Right lobe of liver (tissue), 6 donors: ENCODE measurements around the gene SHQ1. TPM values are rescaled to one million over a fixed set of nuclear protein-coding genes. Genes with fewer than 3 reads are reported as not detected.
"Not testable (repeated sequence)": the region's sequence is repeated elsewhere in the genome, so short reads cannot be mapped to it uniquely, and the experiment has no call there.

Experiments used
- ATAC-seq, 4 donors: fragments of 200-7000 bp; cut with Tn5 transposase; one replicate each; pipeline ENCODE4 v1.9.1; 2020; ENCODE audit warnings: mild to moderate bottlenecking in 4 of 4, moderate library complexity in 4 of 4
- DNase-seq, 3 donors: peaks; one replicate each; pipeline ENCODE4 v3.0.0-alpha.2; 2020
- H3K27ac ChIP-seq, 3 donors: fragments of 200-600 bp; one replicate each; pipeline ENCODE4 v1.8.0; 2022
- H3K27me3 ChIP-seq, 2 donors: fragments of 200-600 bp; one replicate each; pipeline ENCODE4 v1.8.0; 2022
- H3K36me3 ChIP-seq, 4 donors: fragments of 200-600 bp; sonication (generic) in 1 of 4; one replicate each; pipeline versions ENCODE4 v1.5.1 to v1.8.0; 2017 to 2022; ENCODE audit warnings: control low read depth in 1 of 4
- H3K4me1 ChIP-seq, 4 donors: fragments of 200-600 bp; sonication (generic) in 1 of 4; one replicate each; pipeline versions ENCODE4 v1.5.1 to v1.8.0; 2017 to 2022; ENCODE audit warnings: control low read depth in 1 of 4
- H3K4me3 ChIP-seq, 3 donors: fragments of 200-600 bp; one replicate each; pipeline ENCODE4 v1.8.0; 2022
- H3K9me3 ChIP-seq, 4 donors: fragments of 200-600 bp; sonication (generic) in 1 of 4; one replicate each; pipeline versions ENCODE4 v1.5.1 to v1.8.0; 2017 to 2022; ENCODE audit warnings: control low read depth in 1 of 4
- POLR2A ChIP-seq: fragments of 450-650 bp; IDR thresholded peaks from one replicate; pipeline ENCODE4 v1.6.1; 2017; ENCODE audit warnings: antibody characterized with exemption, mild to moderate bottlenecking
- WGBS: methylation state at CpG from one replicate; pipeline ENCODE4 v1.1.6; 2018; ENCODE audit warnings: low coverage, low lambda C conversion rate; ENCODE audit not compliant: insufficient coverage; ENCODE audit errors: missing lambda C conversion rate; 5-methylcytosine and 5-hydroxymethylcytosine counted together
- intact Hi-C, 2 donors: fragments of 100-400 bp; cut with DNase I; formaldehyde crosslinking; loops; one replicate each; pipeline versions ENCODE4 v1.11.2 to v1.14.1; 2022
- total RNA-seq, 6 experiments: library from RNA; depleted of rRNA in 2 of 6; stranded (reverse); fragments of >200 nt in 2 of 6; fragmentation: NEBNext Ultra II Directional in 3 of 6; extraction: Animal tissue kit (Norgen Biotek cat#: 25700) in 3 of 6; gene quantifications; one replicate each; pipeline versions ENCODE4 v1.1.0 to v1.2.4, GENCODE V29; 2016 to 2023
- TF ChIP-seq, protein P1 (sequence below), 4 donors: fragments of 200-600 bp in 3 of 4; fragments of 450-650 bp in 1 of 4; IDR thresholded peaks; one replicate each; pipeline versions ENCODE4 v1.5.1 to v1.8.0; 2016 to 2022; ENCODE audit warnings: antibody characterized with exemption in 4 of 4, mild to moderate bottlenecking in 2 of 4
- donor health status: DM: no; HTN: yes; CAD: no.
- donor health status: DM: no; HTN: no; CAD: no.
- donor health status: DM: no; HTN: no; CAD: no.
- donor health status: DM: no; HTN: yes; CAD: no.
- donor health status: DM: no; HTN: yes; CAD: no.

Gene SHQ1
- total RNA-seq, 6 experiments from 2014 or later = 5.1 to 9.9 (median 7.9) TPM

DNA sequence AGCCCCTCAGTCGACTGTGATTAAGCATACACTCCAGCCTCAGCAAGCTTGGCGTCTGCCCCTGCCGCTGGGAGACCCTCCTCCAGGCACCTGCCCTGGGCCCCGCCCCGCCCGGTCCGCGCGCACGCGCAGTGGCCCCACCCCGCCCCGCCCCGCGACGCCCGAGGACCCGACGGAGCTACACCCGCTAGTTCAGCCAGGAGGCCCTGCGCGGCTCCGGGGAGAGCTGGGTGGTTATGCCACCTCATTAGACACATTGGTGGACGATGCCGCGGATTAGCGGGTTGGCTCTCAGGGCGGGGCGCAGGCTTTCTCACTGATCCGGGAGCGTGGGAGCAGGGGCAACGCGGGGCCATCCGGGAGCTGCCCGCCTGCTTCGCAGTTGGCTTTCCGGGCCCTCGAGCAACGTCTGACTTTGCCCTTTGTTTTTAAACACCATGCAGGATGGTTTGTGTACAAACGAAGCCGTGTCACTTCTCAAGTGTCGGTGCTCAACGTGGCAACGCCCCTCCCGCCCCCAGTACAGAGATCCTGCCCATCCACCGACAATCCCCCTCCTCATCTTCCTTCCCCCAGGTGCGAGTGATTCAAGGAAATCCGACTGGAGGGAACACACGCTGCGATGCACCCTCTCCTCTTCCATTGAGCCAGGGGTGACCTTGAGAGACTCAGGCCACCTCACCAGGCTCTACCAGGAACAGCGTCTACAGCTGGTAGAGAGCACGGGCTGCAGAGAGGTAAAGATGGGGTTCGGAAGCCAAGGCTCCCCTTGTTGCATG lies 109.3 kb downstream of the SHQ1 start:
- ATAC-seq = peak; percentile 64 to 82 (median 78)
- Histone ChIP-seq H3K36me3 (no peaks in the 10 kb centered on the region), H3K27me3 (no peaks in the 10 kb centered on the region), H3K4me1 (peaks cover 0 to 8% (median 0%) of the 10 kb centered on the region in 4 donors), H3K9me3 (no peaks in the 10 kb centered on the region), H3K27ac (no peak overlapping the region), H3K4me3 (peak overlapping the region; percentile 14 to 46 (median 30))
- intact Hi-C loops = no loop called here
- no peak for TF ChIP-seq POLR2A
- TF ChIP-seq, protein P1, sequence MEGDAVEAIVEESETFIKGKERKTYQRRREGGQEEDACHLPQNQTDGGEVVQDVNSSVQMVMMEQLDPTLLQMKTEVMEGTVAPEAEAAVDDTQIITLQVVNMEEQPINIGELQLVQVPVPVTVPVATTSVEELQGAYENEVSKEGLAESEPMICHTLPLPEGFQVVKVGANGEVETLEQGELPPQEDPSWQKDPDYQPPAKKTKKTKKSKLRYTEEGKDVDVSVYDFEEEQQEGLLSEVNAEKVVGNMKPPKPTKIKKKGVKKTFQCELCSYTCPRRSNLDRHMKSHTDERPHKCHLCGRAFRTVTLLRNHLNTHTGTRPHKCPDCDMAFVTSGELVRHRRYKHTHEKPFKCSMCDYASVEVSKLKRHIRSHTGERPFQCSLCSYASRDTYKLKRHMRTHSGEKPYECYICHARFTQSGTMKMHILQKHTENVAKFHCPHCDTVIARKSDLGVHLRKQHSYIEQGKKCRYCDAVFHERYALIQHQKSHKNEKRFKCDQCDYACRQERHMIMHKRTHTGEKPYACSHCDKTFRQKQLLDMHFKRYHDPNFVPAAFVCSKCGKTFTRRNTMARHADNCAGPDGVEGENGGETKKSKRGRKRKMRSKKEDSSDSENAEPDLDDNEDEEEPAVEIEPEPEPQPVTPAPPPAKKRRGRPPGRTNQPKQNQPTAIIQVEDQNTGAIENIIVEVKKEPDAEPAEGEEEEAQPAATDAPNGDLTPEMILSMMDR (IDR thresholded peaks at IDR 0.05) = no peak
- peak; percentile 48 to 64 (median 54) for DNase-seq
- WGBS = 29% methylated on average over 10 of the region's 53 CpGs

DNA sequence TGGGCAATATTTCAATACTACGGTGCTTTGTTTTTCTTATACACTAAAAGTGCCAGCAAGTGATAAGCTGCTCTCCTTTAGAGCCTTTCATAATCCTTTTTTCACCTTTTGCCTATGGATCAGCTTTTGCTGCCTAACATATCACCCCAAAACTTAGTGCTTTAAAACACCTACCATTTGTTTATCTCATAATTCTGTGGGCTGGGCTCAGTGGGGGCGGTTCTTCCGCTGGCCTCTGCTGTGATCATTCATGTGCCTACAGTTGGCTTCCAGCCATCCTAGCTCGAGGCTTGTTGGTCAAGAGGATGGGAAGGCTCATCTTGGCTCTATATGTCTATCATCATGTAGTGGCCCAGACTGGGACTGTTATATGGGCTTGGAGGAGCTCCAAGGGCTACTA lies 113.2 kb downstream of the SHQ1 start:
- ATAC-seq, H3K36me3 ChIP-seq, DNase-seq, H3K27ac ChIP-seq, H3K4me1 ChIP-seq, intact Hi-C loops, H3K4me3 ChIP-seq, H3K27me3 ChIP-seq, H3K9me3 ChIP-seq: not testable (repeated sequence)
- WGBS = 93% methylated on average over 2 of the region's 4 CpGs

DNA sequence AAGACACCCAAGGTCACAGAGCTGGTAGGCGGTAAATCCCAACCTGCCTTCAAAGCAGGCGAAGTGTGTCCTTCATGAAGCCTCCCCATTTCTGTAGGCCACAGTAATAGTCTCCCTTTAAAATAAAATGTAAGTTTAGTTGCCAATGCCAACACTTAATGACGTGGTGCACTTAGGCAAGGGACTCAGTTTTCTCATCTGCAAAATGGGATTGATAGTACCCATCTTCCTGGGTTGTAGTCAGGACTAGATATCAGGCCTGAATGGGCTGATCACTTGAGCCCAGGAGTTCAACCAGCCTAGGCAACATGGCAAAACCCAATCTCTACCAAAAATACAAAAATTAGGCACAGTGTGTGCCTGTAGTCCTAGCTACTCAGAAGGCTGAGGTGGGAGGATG lies 114.6 kb downstream of the SHQ1 start:
- no peak for DNase-seq
- WGBS = 100% methylated on average over 2 of the region's 3 CpGs
- Histone ChIP-seq H3K4me3 (no peak overlapping the region), H3K36me3 (no peaks in the 10 kb centered on the region), H3K27me3 (no peaks in the 10 kb centered on the region), H3K9me3 (no peaks in the 10 kb centered on the region), H3K4me1 (peaks cover 0 to 3% (median 0%) of the 10 kb centered on the region in 4 donors), H3K27ac (no peak overlapping the region)
- TF ChIP-seq, protein P1 (IDR thresholded peaks at IDR 0.05) = no peak
- TF ChIP-seq POLR2A = no peak
- intact Hi-C loops = no loop called here
- ATAC-seq = no peak

DNA sequence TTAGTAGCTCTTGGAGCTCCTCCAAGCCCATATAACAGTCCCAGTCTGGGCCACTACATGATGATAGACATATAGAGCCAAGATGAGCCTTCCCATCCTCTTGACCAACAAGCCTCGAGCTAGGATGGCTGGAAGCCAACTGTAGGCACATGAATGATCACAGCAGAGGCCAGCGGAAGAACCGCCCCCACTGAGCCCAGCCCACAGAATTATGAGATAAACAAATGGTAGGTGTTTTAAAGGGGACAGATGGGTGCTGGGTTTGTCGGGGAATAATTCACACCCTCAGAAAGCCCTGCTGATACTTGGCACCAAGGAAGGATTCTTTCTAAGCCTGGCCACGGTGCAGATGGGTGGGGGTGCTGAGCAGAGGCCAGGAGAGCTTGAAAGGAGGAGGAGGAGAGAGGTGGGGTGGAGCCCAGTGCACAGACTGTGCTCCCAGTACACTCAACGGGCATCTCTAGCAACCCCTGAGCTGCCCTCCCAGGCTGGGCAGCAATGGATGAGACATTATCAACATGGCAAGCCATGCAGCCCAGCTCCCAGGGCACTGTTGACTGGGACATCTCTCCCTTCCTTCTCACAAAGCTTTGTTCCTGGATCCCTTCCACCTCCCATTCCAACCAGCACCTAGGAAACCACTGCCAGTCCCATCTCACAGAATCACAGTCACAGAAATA lies 115.4 kb downstream of the SHQ1 start:
- H3K4me1 ChIP-seq, DNase-seq, ATAC-seq, H3K27me3 ChIP-seq, H3K27ac ChIP-seq, H3K4me3 ChIP-seq, H3K36me3 ChIP-seq, intact Hi-C loops, H3K9me3 ChIP-seq: not testable (repeated sequence)
- WGBS = 79% methylated on average over 2 of the region's 6 CpGs

DNA sequence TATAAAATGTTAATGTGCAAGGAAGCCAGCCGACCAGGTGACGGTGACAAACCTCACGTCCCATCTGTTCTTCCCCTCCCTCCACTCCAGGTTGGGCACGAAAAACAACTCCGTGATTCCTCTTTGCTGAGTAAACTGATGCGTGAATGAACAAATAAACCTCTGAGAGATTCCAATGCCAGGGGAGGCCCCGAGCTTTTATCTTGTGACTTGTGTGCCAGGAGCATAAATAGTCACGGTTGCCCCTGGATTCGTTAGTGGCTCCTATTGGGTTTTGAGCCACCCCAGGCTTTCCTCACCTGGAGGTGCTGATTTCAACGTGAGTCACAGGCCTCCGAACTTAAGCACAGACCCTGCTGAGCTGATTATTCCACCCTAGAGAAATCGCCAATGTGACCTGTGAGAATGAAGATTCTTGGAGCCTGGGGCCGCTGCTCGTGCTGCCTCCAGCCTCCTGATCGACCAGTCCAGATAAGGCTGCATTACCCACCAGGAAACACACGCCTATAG lies 119.2 kb downstream of the SHQ1 start:
- TF ChIP-seq, protein P1 (IDR thresholded peaks at IDR 0.05) = no peak
- no peak for TF ChIP-seq POLR2A
- no peak for DNase-seq
- H3K4me3 ChIP-seq = no peak overlapping the region
- no peak overlapping the region for H3K27ac ChIP-seq
- no peaks in the 10 kb centered on the region for H3K27me3 ChIP-seq
- intact Hi-C loops = no loop called here
- H3K4me1 ChIP-seq = no peaks in the 10 kb centered on the region
- no peaks in the 10 kb centered on the region for H3K36me3 ChIP-seq
- no peaks in the 10 kb centered on the region for H3K9me3 ChIP-seq
- WGBS = 68% methylated on average over 12 of the region's 16 CpGs
- ATAC-seq = no peak
